GM18526 (cell line): Measurements from ENCODE around the gene BBS5.

Source experiments
- POLR2A ChIP-seq: IDR thresholded peaks from 3 replicates; pipeline ENCODE4 v1.6.1; 2011; ENCODE audit not compliant: insufficient read length; ENCODE audit errors: extremely low read depth

Gene BBS5

GRCh38 chr2:169480079-169480465, 778 bp downstream of the BBS5 start:
- no peak for TF ChIP-seq POLR2A

- TF ChIP-seq POLR2A = no peak
Measured at GRCh38 chr2:169485650-169486138, 6.4 kb downstream of the BBS5 start.

- no peak for TF ChIP-seq POLR2A
Measured at GRCh38 chr2:169486487-169486886, 7.2 kb downstream of the BBS5 start.

- no peak for TF ChIP-seq POLR2A
Measured at GRCh38 chr2:169490834-169491233, 11.5 kb downstream of the BBS5 start.

GRCh38 chr2:169491378-169491777, 12.1 kb downstream of the BBS5 start:
- no peak for TF ChIP-seq POLR2A

- TF ChIP-seq POLR2A = no peak
Measured at GRCh38 chr2:169493360-169493759, 14.1 kb downstream of the BBS5 start.

GRCh38 chr2:169495310-169495928, 16.1 kb downstream of the BBS5 start:
- TF ChIP-seq POLR2A = no peak

- no peak for TF ChIP-seq POLR2A
Measured at GRCh38 chr2:169504651-169505050, 25.4 kb downstream of the BBS5 start.

GRCh38 chr2:169507698-169508097, 28.4 kb downstream of the BBS5 start:
- no peak for TF ChIP-seq POLR2A

GRCh38 chr2:169509298-169509885, 30.1 kb downstream of the BBS5 start, which contains the start of gene KLHL41:
Gene KLHL41 (plus strand): TSS chr2:169509702. CDS start chr2:169509779, 77 bp downstream.
- TF ChIP-seq POLR2A = no peak

GRCh38 chr2:169509955-169510354, 30.7 kb downstream of the BBS5 start:
- no peak for TF ChIP-seq POLR2A

GRCh38 chr2:169510496-169510895, 31.2 kb downstream of the BBS5 start:
- TF ChIP-seq POLR2A = no peak

- no peak for TF ChIP-seq POLR2A
Measured at GRCh38 chr2:169511818-169512217, 32.5 kb downstream of the BBS5 start.

GRCh38 chr2:169512525-169512924, 33.2 kb downstream of the BBS5 start:
- TF ChIP-seq POLR2A = no peak

- no peak for TF ChIP-seq POLR2A
Measured at GRCh38 chr2:169513094-169513493, 33.8 kb downstream of the BBS5 start.

- TF ChIP-seq POLR2A = no peak
Measured at GRCh38 chr2:169513926-169514325, 34.6 kb downstream of the BBS5 start.

- no peak for TF ChIP-seq POLR2A
Measured at GRCh38 chr2:169520896-169521295, 41.6 kb downstream of the BBS5 start.

GRCh38 chr2:169523681-169524080, 44.4 kb downstream of the BBS5 start:
- no peak for TF ChIP-seq POLR2A

- no peak for TF ChIP-seq POLR2A
Measured at GRCh38 chr2:169525434-169525833, 46.1 kb downstream of the BBS5 start.
